ENCODE results near the gene ADGRD1. TPM values are rescaled to one million over a fixed set of nuclear protein-coding genes. Genes with fewer than 3 reads are reported as not detected.

Gene ADGRD1
- total and polyA plus RNA-seq, 2 of the 8 experiments (the other 6 are each of a cell fraction or from before 2014, with no cell fraction given): 0.36 to 0.48 TPM

GRCh38 chr12:131105351-131105735 is 151.6 kb downstream of the ADGRD1 start:
- H4K8ac ChIP-seq (ENCODE audit: extremely low read depth, insufficient read depth, low read length): no peak overlapping the region; the same call in 1 of the 2 replicates
- H3K9ac ChIP-seq (replicated peaks in 1 of 4; ENCODE audit: extremely low read depth in 1 of 4, low read depth in 3 of 4, low read length in 3 of 4): no peak overlapping the region
- no peak overlapping the region; the same call in 1 of the 2 replicates for H2BK5ac ChIP-seq (ENCODE audit: low read depth, low read length)
- no peak overlapping the region for H3K4ac ChIP-seq (replicated peaks; ENCODE audit: insufficient read length, low read depth, low read length)
- ChIA-PET CTCF (ENCODE audit: partially characterized antibody) (interaction anchor here (0.6 to 5.7 kb wide), 29 partner anchors 9 to 657 kb away, joined by 3 to 126 read pairs (median 4); no protein-coding TSS in a partner anchor), POLR2A (ENCODE audit: partially characterized antibody) (interaction anchor here (1.1 to 1.2 kb wide), 2 partner anchors 9 to 123 kb away, joined by 3 to 5 read pairs; no protein-coding TSS in a partner anchor)
- DNase-seq (ENCODE audit: low read depth in 1 of 2, low spot score in 2 of 2) (no peak), FAIRE-seq (no peak)
- no peak overlapping the region for H2BK15ac ChIP-seq (ENCODE audit: low read length)
- H3K27ac ChIP-seq (ENCODE audit: low read depth, low read length): no peak overlapping the region
- no peak overlapping the region for H4K5ac ChIP-seq (ENCODE audit: insufficient read length, low read depth, low read length)
- 0 out of 4 replicates have a peak, but pooled peaks cover 0 to 2% of the 10 kb centered on the region in 2 experiments for H3K9me3 ChIP-seq (ENCODE audit: insufficient read depth in 2 of 2, low read depth in 1 of 2, low read length in 1 of 2)
- peak overlapping the region; percentile 96; the same call in 1 of the 2 replicates for H2AFZ ChIP-seq (ENCODE audit: low read length)
- H4K91ac ChIP-seq (replicated peaks; ENCODE audit: insufficient read length, low read length): peak overlapping the region; percentile 52
- H3K4me3 ChIP-seq (ENCODE audit: extremely low read depth in 1 of 4, insufficient read depth in 2 of 4, low read depth in 3 of 4, low read length in 4 of 4): no peak overlapping the region
- H3K18ac ChIP-seq (ENCODE audit: extremely low read depth, low read length): no peak overlapping the region
- no peak overlapping the region for H3K4me2 ChIP-seq (ENCODE audit: insufficient read depth in 1 of 2, low read depth in 2 of 2, low read length in 2 of 2)
- H3K27me3 ChIP-seq (replicated peaks in 1 of 4; ENCODE audit: control insufficient read depth in 3 of 4, extremely low read depth in 1 of 4, insufficient read depth in 3 of 4, low read length in 3 of 4): no peaks in the 10 kb centered on the region
- no peak overlapping the region for H2BK20ac ChIP-seq (ENCODE audit: low read length)
- peaks cover 2% of the 10 kb centered on the region for H3K23me2 ChIP-seq (ENCODE audit: low read depth, low read length)
- no peak overlapping the region for H2BK12ac ChIP-seq (ENCODE audit: low read depth, low read length)
- H4K20me1 ChIP-seq (replicated peaks in 1 of 2; ENCODE audit: control insufficient read depth in 1 of 2, insufficient read depth in 2 of 2, low read length in 2 of 2): no peaks in the 10 kb centered on the region
- WGBS, 2 experiments (ENCODE audit: extremely low coverage in 1 of 2, insufficient coverage in 1 of 2, insufficient read length in 1 of 2, insufficient replicate concordance in 2 of 2, low coverage in 1 of 2, low lambda C conversion rate in 2 of 2, missing lambda C conversion rate in 1 of 2): 85% methylated on average over 7 of the region's 7 CpGs; no CpG with 5 or more reads in 1 of the 2 experiments
- no peak overlapping the region for H3K56ac ChIP-seq (replicated peaks; ENCODE audit: insufficient read length, low read depth, low read length)
- H2AK5ac ChIP-seq (ENCODE audit: low read depth, low read length): no peak overlapping the region
- H2BK120ac ChIP-seq (replicated peaks; ENCODE audit: low read depth, low read length): no peak overlapping the region
- TF ChIP-seq TAF1 (IDR thresholded peaks at IDR 0.05; ENCODE audit: low read depth, low read length): no peak
- no peak for TF ChIP-seq BCL11A (IDR thresholded peaks at IDR 0.05; ENCODE audit: low read depth in 2 of 2, low read length in 2 of 2)
- TF ChIP-seq RFX5 (IDR thresholded peaks at IDR 0.05; ENCODE audit: borderline replicate concordance, low read depth, low read length): no peak
- no peak for TF ChIP-seq RNF2 (IDR thresholded peaks at IDR 0.05; ENCODE audit: borderline replicate concordance, low read depth, low read length, missing control alignments, poor library complexity, severe bottlenecking)
- TF ChIP-seq SP4 (IDR thresholded peaks at IDR 0.05; ENCODE audit: low read length): no peak
- TF ChIP-seq POU5F1 (IDR thresholded peaks at IDR 0.05; ENCODE audit: low read depth, low read length): no peak
- TF ChIP-seq TBP (IDR thresholded peaks at IDR 0.05; ENCODE audit: low read depth, low read length): no peak
- no peak for TF ChIP-seq CEBPB (IDR thresholded peaks at IDR 0.05; ENCODE audit: low read depth, low read length)
- no peak for TF ChIP-seq BACH1 (IDR thresholded peaks at IDR 0.05; ENCODE audit: low read length)
- no peak for TF ChIP-seq POLR2AphosphoS5 (IDR thresholded peaks at IDR 0.05; ENCODE audit: low read depth, low read length)
- TF ChIP-seq SIX5 (IDR thresholded peaks at IDR 0.05; ENCODE audit: low read depth, low read length): no peak
- TF ChIP-seq SP2 (IDR thresholded peaks at IDR 0.05; ENCODE audit: low read length): no peak
- TF ChIP-seq CTBP2 (IDR thresholded peaks at IDR 0.05; ENCODE audit: borderline replicate concordance, insufficient read depth, insufficient read length, low read length): no peak
- H3K79me2 ChIP-seq (ENCODE audit: control insufficient read depth in 1 of 2, insufficient read depth in 2 of 2, low read length in 2 of 2): no peaks in the 10 kb centered on the region
- no peaks in the 10 kb centered on the region for H3K79me1 ChIP-seq (ENCODE audit: low read depth, low read length)
- no peak overlapping the region for H3K14ac ChIP-seq (ENCODE audit: insufficient read length)
- H3K23ac ChIP-seq (ENCODE audit: insufficient read length): no peak overlapping the region
- no peaks in the 10 kb centered on the region; a peak in 1 of 8 replicates for H3K36me3 ChIP-seq (ENCODE audit: control insufficient read depth in 2 of 4, insufficient read depth in 4 of 4, low read length in 3 of 4)
- H3K4me1 ChIP-seq (replicated peaks in 1 of 4; ENCODE audit: control insufficient read depth in 3 of 4, insufficient read depth in 4 of 4, low read length in 3 of 4): no peaks in the 10 kb centered on the region; a peak in 1 of 7 replicates

All from H1 (cell line).